IPS-20b (cell line): Measurements from ENCODE around the gene DPYD.

Source experiments
- H3K27ac ChIP-seq: one replicate; pipeline ENCODE4 v1.5.1; 2013; ENCODE audit warnings: low read length
- H3K27me3 ChIP-seq: 2 replicates; pipeline ENCODE4 v1.6.1; 2013; ENCODE audit warnings: mild to moderate bottlenecking, low read length, inconsistent platforms; ENCODE audit not compliant: insufficient read depth
- H3K36me3 ChIP-seq: 2 replicates; pipeline ENCODE4 v1.6.1; 2013; ENCODE audit warnings: low read depth, mild to moderate bottlenecking, inconsistent platforms, low read length, moderate library complexity; ENCODE audit not compliant: insufficient read depth
- H3K4me1 ChIP-seq: 2 replicates; pipeline ENCODE4 v1.6.1; 2013; ENCODE audit warnings: mild to moderate bottlenecking, control low read depth, inconsistent platforms, low read length, moderate library complexity; ENCODE audit not compliant: insufficient read depth
- H3K4me3 ChIP-seq: 2 replicates; pipeline ENCODE4 v1.5.1; 2013; ENCODE audit warnings: mild to moderate bottlenecking, low read length, inconsistent platforms
- H3K9ac ChIP-seq: 2 replicates; pipeline ENCODE4 v1.6.1; 2013; ENCODE audit warnings: low read depth, mild to moderate bottlenecking, inconsistent platforms, low read length, moderate library complexity
- H3K9me3 ChIP-seq: 2 replicates; pipeline ENCODE4 v1.6.1; 2013; ENCODE audit warnings: mild to moderate bottlenecking, low read depth, low read length, inconsistent platforms; ENCODE audit not compliant: insufficient read depth

The DPYD gene

DNA sequence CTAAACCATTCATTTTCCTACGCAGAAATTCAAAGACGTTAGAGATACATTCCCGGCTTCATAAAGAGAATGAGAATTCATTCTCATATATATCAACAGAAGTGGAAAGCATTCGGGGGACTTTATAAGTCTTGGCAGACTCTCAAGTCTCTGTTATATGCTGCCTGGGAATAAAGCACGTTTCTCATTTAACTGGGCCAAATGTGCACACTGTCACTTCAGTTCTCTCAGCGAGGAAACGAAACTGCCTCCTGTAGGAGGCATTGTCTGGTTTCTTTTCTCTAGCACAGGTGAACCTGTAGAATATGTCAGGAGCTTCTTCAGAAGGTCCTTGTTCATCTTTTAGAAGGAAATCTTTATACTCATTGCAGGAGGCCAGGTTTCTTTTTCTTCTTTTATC lies 831.7 kb downstream of the DPYD start:
- Histone ChIP-seq H3K4me3 (no peak overlapping the region), H3K9me3 (no peaks in the 10 kb centered on the region), H3K9ac (no peak overlapping the region)

GRCh38 chr1:97088391-97088790 lies 832.4 kb downstream of the DPYD start:
- H3K4me3 ChIP-seq = no peak overlapping the region
- no peak overlapping the region for H3K27ac ChIP-seq
- H3K9me3 ChIP-seq = no peaks in the 10 kb centered on the region
- H3K36me3 ChIP-seq = no peaks in the 10 kb centered on the region
- H3K9ac ChIP-seq = no peak overlapping the region
- no peaks in the 10 kb centered on the region for H3K27me3 ChIP-seq
- H3K4me1 ChIP-seq = no peaks in the 10 kb centered on the region

More for the DNA sequence above, 831.7 kb downstream of the DPYD start:
- no peaks in the 10 kb centered on the region for H3K4me1 ChIP-seq
- H3K27ac ChIP-seq = no peak overlapping the region
- no peaks in the 10 kb centered on the region for H3K36me3 ChIP-seq
- no peaks in the 10 kb centered on the region for H3K27me3 ChIP-seq

DNA sequence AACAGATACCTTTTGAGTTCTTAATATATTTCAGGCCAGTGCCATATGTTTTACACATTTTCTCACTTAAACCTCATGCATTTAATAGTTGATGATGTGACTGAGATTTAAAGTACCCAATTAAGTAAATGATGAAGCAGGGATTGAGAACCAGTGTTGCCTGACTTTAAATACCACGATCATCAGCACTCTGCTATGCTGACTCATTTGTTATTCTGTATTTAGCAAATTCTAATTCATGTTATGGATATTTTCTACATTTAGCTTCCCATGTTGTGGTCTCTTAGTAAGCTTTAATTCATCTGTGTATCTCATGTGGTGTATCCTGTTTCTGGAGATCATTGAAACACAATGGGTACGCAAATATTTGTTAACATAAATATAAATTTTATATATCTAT lies 836.3 kb downstream of the DPYD start:
- Histone ChIP-seq H3K27me3 (no peaks in the 10 kb centered on the region), H3K27ac (no peak overlapping the region), H3K4me1 (no peaks in the 10 kb centered on the region), H3K9me3 (no peaks in the 10 kb centered on the region), H3K9ac (no peak overlapping the region), H3K36me3 (no peaks in the 10 kb centered on the region), H3K4me3 (no peak overlapping the region)

- Histone ChIP-seq H3K36me3 (no peaks in the 10 kb centered on the region), H3K4me3 (no peak overlapping the region), H3K9me3 (no peaks in the 10 kb centered on the region), H3K4me1 (no peaks in the 10 kb centered on the region), H3K27me3 (no peaks in the 10 kb centered on the region), H3K27ac (no peak overlapping the region), H3K9ac (no peak overlapping the region)
These were observed 838.5 kb downstream of the DPYD start for GRCh38 chr1:97082160-97082848.

DNA sequence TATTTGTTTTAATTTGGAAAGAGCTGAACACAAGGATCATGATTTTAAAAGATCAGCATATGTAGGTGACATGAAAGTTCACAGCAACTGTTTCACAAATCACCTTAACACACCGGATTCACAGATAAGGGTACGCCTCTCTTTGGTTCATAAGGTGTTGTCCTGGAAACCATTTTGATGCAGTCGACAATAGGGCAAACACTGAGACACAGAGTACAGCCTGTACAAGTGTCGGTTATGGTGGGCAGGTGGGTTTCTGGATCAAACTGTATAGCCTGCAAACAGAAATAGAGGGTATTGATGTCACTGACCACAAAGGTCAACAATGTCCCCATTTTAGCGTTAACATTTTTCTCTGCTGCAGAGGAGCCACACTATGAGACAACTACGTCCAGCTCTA lies 842.0 kb downstream of the DPYD start:
- Histone ChIP-seq H3K4me1 (no peaks in the 10 kb centered on the region), H3K9me3 (no peaks in the 10 kb centered on the region), H3K4me3 (no peak overlapping the region), H3K36me3 (no peaks in the 10 kb centered on the region), H3K27me3 (no peaks in the 10 kb centered on the region), H3K9ac (no peak overlapping the region), H3K27ac (no peak overlapping the region)

GRCh38 chr1:97077221-97077620 lies 843.6 kb downstream of the DPYD start:
- H3K4me3 ChIP-seq = no peak overlapping the region
- no peak overlapping the region for H3K27ac ChIP-seq
- H3K9ac ChIP-seq = no peak overlapping the region
- no peaks in the 10 kb centered on the region for H3K36me3 ChIP-seq
- no peaks in the 10 kb centered on the region for H3K27me3 ChIP-seq
- H3K4me1 ChIP-seq = no peaks in the 10 kb centered on the region
- H3K9me3 ChIP-seq = no peaks in the 10 kb centered on the region

DNA sequence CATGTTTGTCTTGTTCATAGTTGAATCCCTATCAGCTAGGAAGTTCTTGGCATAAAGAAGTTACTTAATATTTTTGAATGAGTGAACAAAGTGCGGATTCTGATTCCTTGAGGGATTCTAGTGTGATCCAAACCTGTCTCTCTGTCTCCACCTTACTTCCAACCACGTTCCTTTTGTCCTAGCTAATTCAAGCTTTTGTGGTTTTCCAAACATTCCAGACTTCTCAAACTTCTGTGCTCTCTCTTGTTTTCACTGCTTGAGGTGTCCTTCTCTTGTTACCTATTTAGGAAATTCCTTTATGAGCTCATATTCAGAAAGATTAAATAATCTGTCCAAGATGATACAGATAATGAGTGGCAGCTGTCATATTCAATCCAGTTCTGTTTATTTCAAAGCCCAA lies 846.1 kb downstream of the DPYD start:
- Histone ChIP-seq H3K27me3 (no peaks in the 10 kb centered on the region), H3K4me1 (no peaks in the 10 kb centered on the region), H3K9ac (no peak overlapping the region), H3K4me3 (no peak overlapping the region), H3K27ac (no peak overlapping the region), H3K36me3 (no peaks in the 10 kb centered on the region), H3K9me3 (no peaks in the 10 kb centered on the region)

DNA sequence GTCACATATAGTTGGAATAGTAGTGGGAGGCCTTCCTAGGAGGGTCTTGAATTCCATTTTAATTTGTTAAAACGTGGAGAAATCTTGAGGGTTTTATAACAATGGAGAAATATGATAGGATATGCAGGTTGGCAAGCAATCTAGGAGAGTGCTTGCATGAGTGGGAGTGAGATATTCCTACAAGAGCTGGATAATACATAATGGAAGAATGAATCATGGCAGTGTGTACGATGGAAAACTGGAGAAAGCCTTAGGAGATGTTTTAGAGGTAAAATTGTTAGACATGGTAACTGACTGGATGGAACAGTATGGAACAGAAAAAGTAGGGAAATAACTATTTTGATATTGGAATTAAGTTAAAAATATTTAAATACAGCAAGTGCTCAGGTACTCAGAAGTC lies 846.9 kb downstream of the DPYD start:
- Histone ChIP-seq H3K4me1 (no peaks in the 10 kb centered on the region), H3K27ac (no peak overlapping the region), H3K36me3 (no peaks in the 10 kb centered on the region), H3K9me3 (no peaks in the 10 kb centered on the region), H3K9ac (no peak overlapping the region), H3K4me3 (no peak overlapping the region), H3K27me3 (no peaks in the 10 kb centered on the region)

DNA sequence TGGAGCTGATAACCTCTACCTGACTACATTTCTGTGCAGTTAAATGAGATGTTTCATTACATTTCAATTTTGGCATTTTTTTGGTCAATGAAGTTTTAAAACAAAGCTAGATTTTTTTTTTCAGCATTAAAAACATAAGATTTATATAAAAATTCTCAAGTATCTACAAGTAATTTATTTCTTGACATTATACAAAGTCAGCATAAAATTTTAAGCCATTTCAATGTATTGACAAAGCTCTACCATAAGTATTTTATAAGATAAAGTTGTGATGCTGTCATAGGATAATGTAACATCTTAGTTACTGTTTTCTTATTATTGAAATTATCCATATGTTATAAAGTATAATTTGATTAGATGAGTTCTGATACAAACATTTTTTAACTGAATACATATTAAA lies 847.7 kb downstream of the DPYD start:
- no peak overlapping the region for H3K27ac ChIP-seq
- no peak overlapping the region for H3K4me3 ChIP-seq
- no peaks in the 10 kb centered on the region for H3K27me3 ChIP-seq
- no peaks in the 10 kb centered on the region for H3K9me3 ChIP-seq
- H3K4me1 ChIP-seq = no peaks in the 10 kb centered on the region
- no peak overlapping the region for H3K9ac ChIP-seq
- H3K36me3 ChIP-seq = no peaks in the 10 kb centered on the region

DNA sequence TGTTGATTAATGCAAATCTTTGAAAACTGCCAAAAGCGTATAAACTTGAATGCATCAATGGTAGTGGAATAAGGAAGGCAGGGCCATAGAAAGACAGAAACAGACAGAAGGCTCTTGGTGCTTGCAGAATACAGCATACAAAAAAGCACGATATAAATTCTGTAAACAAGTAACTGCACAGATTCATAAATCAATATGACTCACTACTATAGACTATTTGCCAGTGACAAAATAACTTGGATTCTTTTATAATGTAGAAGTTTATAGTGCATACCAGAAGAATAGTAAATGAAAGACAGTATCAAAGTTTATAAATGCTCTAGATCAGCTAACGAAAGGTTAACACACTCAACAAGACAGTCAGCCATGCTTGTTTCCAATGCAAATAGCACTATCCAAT lies 849.7 kb downstream of the DPYD start:
- no peaks in the 10 kb centered on the region for H3K27me3 ChIP-seq
- H3K4me1 ChIP-seq = no peaks in the 10 kb centered on the region
- no peaks in the 10 kb centered on the region for H3K9me3 ChIP-seq
- H3K36me3 ChIP-seq = no peaks in the 10 kb centered on the region
- no peak overlapping the region for H3K27ac ChIP-seq
- H3K9ac ChIP-seq = no peak overlapping the region
- no peak overlapping the region for H3K4me3 ChIP-seq

- H3K36me3 ChIP-seq = no peaks in the 10 kb centered on the region
- H3K4me1 ChIP-seq = no peaks in the 10 kb centered on the region
- no peak overlapping the region for H3K4me3 ChIP-seq
- H3K27me3 ChIP-seq = no peaks in the 10 kb centered on the region
- H3K27ac ChIP-seq = no peak overlapping the region
- no peak overlapping the region for H3K9ac ChIP-seq
- no peaks in the 10 kb centered on the region for H3K9me3 ChIP-seq
These were observed 850.5 kb downstream of the DPYD start for GRCh38 chr1:97070376-97070775.

GRCh38 chr1:97069312-97069711 lies 851.5 kb downstream of the DPYD start:
- Histone ChIP-seq H3K27ac (no peak overlapping the region), H3K27me3 (no peaks in the 10 kb centered on the region), H3K9ac (no peak overlapping the region), H3K9me3 (no peaks in the 10 kb centered on the region), H3K36me3 (no peaks in the 10 kb centered on the region), H3K4me1 (no peaks in the 10 kb centered on the region), H3K4me3 (no peak overlapping the region)
